ENCODE results near the gene VIPR2.
"Not testable (repeated sequence)": the region's sequence is repeated elsewhere in the genome, so short reads cannot be mapped to it uniquely, and the experiment has no call there.

VIPR2 gene
- total RNA-seq: 7.2 to 17.9 reads per million in 2 donors

GRCh38 chr7:159144758-159145489 lies at the start of gene VIPR2:
Gene VIPR2 (minus strand): TSS chr7:159144867. CDS start chr7:159144771, 96 bp downstream.
- peak; percentile 38 for DNase-seq

GRCh38 chr7:159193543-159194090 lies 49.0 kb upstream of the VIPR2 start:
- DNase-seq: no peak

GRCh38 chr7:159192725-159193453 lies 48.2 kb upstream of the VIPR2 start:
- DNase-seq: no peak

GRCh38 chr7:159192013-159192412 lies 47.3 kb upstream of the VIPR2 start:
- no peak for DNase-seq

GRCh38 chr7:159191236-159191635 lies 46.6 kb upstream of the VIPR2 start:
- no peak for DNase-seq

GRCh38 chr7:159188011-159188410 lies 43.3 kb upstream of the VIPR2 start:
- DNase-seq: no peak

- no peak for DNase-seq
Observed at GRCh38 chr7:159179241-159179640, 34.6 kb upstream of the VIPR2 start.

- DNase-seq: no peak
Observed at GRCh38 chr7:159177284-159177953, 32.8 kb upstream of the VIPR2 start.

- DNase-seq: peak; percentile 28
Observed at GRCh38 chr7:159175792-159176191, 31.1 kb upstream of the VIPR2 start.

- DNase-seq: not testable (repeated sequence)
Observed at GRCh38 chr7:159175100-159175499, 30.4 kb upstream of the VIPR2 start.

GRCh38 chr7:159172400-159172799 lies 27.7 kb upstream of the VIPR2 start:
- no peak for DNase-seq

- no peak for DNase-seq
Observed at GRCh38 chr7:159169391-159169790, 24.7 kb upstream of the VIPR2 start.

- no peak for DNase-seq
Observed at GRCh38 chr7:159167139-159167538, 22.5 kb upstream of the VIPR2 start.

- no peak for DNase-seq
Observed at GRCh38 chr7:159166530-159166929, 21.9 kb upstream of the VIPR2 start.

GRCh38 chr7:159165352-159165751 lies 20.7 kb upstream of the VIPR2 start:
- no peak for DNase-seq

GRCh38 chr7:159163703-159164301 lies 19.1 kb upstream of the VIPR2 start:
- not testable (repeated sequence) for DNase-seq

- DNase-seq: not testable (repeated sequence)
Observed at GRCh38 chr7:159162050-159162626, 17.5 kb upstream of the VIPR2 start.

GRCh38 chr7:159160450-159160849 lies 15.8 kb upstream of the VIPR2 start:
- no peak for DNase-seq

GRCh38 chr7:159159731-159160130 lies 15.1 kb upstream of the VIPR2 start:
- DNase-seq: no peak

GRCh38 chr7:159158888-159159405 lies 14.3 kb upstream of the VIPR2 start:
- DNase-seq: no peak

- no peak for DNase-seq
Observed at GRCh38 chr7:159158125-159158887, 13.6 kb upstream of the VIPR2 start.

All from activated gamma-delta T cell (primary cell).